Mesendoderm (in vitro differentiated cells): ENCODE results near the gene GPR153.

Experiments used
- DNase-seq: peaks from one replicate; pipeline ENCODE4 v3.0.0; 2013
- H2AK5ac ChIP-seq: 2 replicates; pipeline ENCODE4 v1.6.1; 2013; ENCODE audit warnings: low read length, inconsistent platforms
- H2BK120ac ChIP-seq: 2 replicates; pipeline ENCODE4 v1.6.1; 2013; ENCODE audit warnings: low read depth, mild to moderate bottlenecking, low read length, moderate library complexity, mixed read lengths
- H2BK15ac ChIP-seq: replicated peaks from 2 replicates; pipeline ENCODE4 v1.6.1; 2013; ENCODE audit warnings: low read depth, mild to moderate bottlenecking, moderate library complexity
- H2BK5ac ChIP-seq: 2 replicates; pipeline ENCODE4 v1.6.1; 2013; ENCODE audit warnings: low read length, inconsistent platforms
- H3K18ac ChIP-seq: 2 replicates; pipeline ENCODE4 v1.6.1; 2013; ENCODE audit warnings: mild to moderate bottlenecking, low read length, mixed read lengths
- H3K23ac ChIP-seq: one replicate; pipeline ENCODE4 v1.6.1; 2013; ENCODE audit warnings: low read length
- H3K27ac ChIP-seq: 2 replicates; pipeline ENCODE4 v1.5.1; 2013; ENCODE audit warnings: low read depth, mild to moderate bottlenecking, inconsistent platforms, low read length, moderate library complexity
- H3K27me3 ChIP-seq: 2 replicates; pipeline ENCODE4 v1.6.1; 2013; ENCODE audit warnings: low read length, control low read depth, mild to moderate bottlenecking, inconsistent platforms; ENCODE audit not compliant: insufficient read depth, poor library complexity
- H3K36me3 ChIP-seq: 2 replicates; pipeline ENCODE4 v1.6.1; 2013; ENCODE audit warnings: low read length, inconsistent platforms; ENCODE audit not compliant: control insufficient read depth, insufficient read depth
- H3K4ac ChIP-seq: one replicate; pipeline ENCODE4 v1.6.1; 2013; ENCODE audit warnings: low read depth, mild to moderate bottlenecking, low read length, moderate library complexity
- H3K4me1 ChIP-seq: 2 replicates; pipeline ENCODE4 v1.6.1; 2013; ENCODE audit warnings: low read depth, low read length, inconsistent platforms; ENCODE audit not compliant: control insufficient read depth
- H3K4me2 ChIP-seq: 2 replicates; pipeline ENCODE4 v1.6.1; 2013; ENCODE audit warnings: low read length
- H3K4me3 ChIP-seq: 2 replicates; pipeline ENCODE4 v1.5.1; 2013; ENCODE audit warnings: mild to moderate bottlenecking, low read length
- H3K56ac ChIP-seq: one replicate; pipeline ENCODE4 v1.6.1; 2013; ENCODE audit warnings: low read length
- H3K79me1 ChIP-seq: 2 replicates; pipeline ENCODE4 v1.6.1; 2013; ENCODE audit warnings: low read length, inconsistent platforms
- H3K79me2 ChIP-seq: 2 replicates; pipeline ENCODE4 v1.6.1; 2013; ENCODE audit warnings: mild to moderate bottlenecking, low read length; ENCODE audit not compliant: control insufficient read depth, insufficient read depth
- H3K9ac ChIP-seq: 2 replicates; pipeline ENCODE4 v1.6.1; 2013; ENCODE audit warnings: low read length, inconsistent platforms
- H4K5ac ChIP-seq: one replicate; pipeline ENCODE4 v1.6.1; 2013; ENCODE audit warnings: low read length
- H4K8ac ChIP-seq: one replicate; pipeline ENCODE4 v1.6.1; 2013; ENCODE audit warnings: low read depth, mild to moderate bottlenecking, control low read depth, low read length, moderate library complexity
- WGBS: extraction: QIAGEN DNeasy Blood & Tissue Kit; methylation state at CpG from one replicate; pipeline ENCODE4 v1.1.7; 2013; ENCODE audit warnings: low lambda C conversion rate, missing lambda C conversion rate; ENCODE audit not compliant: insufficient coverage; ENCODE audit errors: extremely low coverage; 5-methylcytosine and 5-hydroxymethylcytosine counted together

GPR153 gene

GRCh38 chr1:6274622-6275139 is 13.8 kb upstream of the GPR153 start:
- H3K4me3 ChIP-seq: no peak overlapping the region
- no peak overlapping the region for H2AK5ac ChIP-seq
- H2BK5ac ChIP-seq: no peak overlapping the region
- H3K4me1 ChIP-seq: peaks cover 2% of the 10 kb centered on the region
- no peak overlapping the region for H3K9ac ChIP-seq
- no peak overlapping the region for H3K23ac ChIP-seq
- H2BK120ac ChIP-seq: no peak overlapping the region
- H3K27me3 ChIP-seq: no peaks in the 10 kb centered on the region
- H3K56ac ChIP-seq: no peak overlapping the region
- no peak overlapping the region for H3K18ac ChIP-seq
- WGBS: no CpG with 5 or more reads among the region's 16 CpGs
- no peak overlapping the region for H4K5ac ChIP-seq
- peaks cover 2% of the 10 kb centered on the region for H3K36me3 ChIP-seq
- no peaks in the 10 kb centered on the region for H3K79me1 ChIP-seq
- H3K79me2 ChIP-seq: no peaks in the 10 kb centered on the region
- DNase-seq: no peak
- H2BK15ac ChIP-seq: no peak overlapping the region
- H4K8ac ChIP-seq: no peak overlapping the region
- H3K27ac ChIP-seq: no peak overlapping the region
- no peak overlapping the region for H3K4ac ChIP-seq
- no peak overlapping the region for H3K4me2 ChIP-seq

GRCh38 chr1:6274102-6274501 is 13.2 kb upstream of the GPR153 start:
- H4K8ac ChIP-seq: no peak overlapping the region
- H3K4ac ChIP-seq: no peak overlapping the region
- H3K79me1 ChIP-seq: no peaks in the 10 kb centered on the region
- no peak overlapping the region for H2BK120ac ChIP-seq
- no peak overlapping the region for H2BK5ac ChIP-seq
- no peak overlapping the region for H2AK5ac ChIP-seq
- no peak overlapping the region for H3K4me3 ChIP-seq
- H3K27me3 ChIP-seq: no peaks in the 10 kb centered on the region
- no peak overlapping the region for H3K23ac ChIP-seq
- peaks cover 2% of the 10 kb centered on the region for H3K4me1 ChIP-seq
- H3K27ac ChIP-seq: no peak overlapping the region
- H3K36me3 ChIP-seq: peaks cover 2% of the 10 kb centered on the region
- WGBS: no CpG with 5 or more reads among the region's 11 CpGs
- no peak overlapping the region for H3K9ac ChIP-seq
- no peak overlapping the region for H2BK15ac ChIP-seq
- H3K79me2 ChIP-seq: no peaks in the 10 kb centered on the region
- peak overlapping the region; percentile 15 for H3K56ac ChIP-seq
- DNase-seq: no peak
- H3K18ac ChIP-seq: no peak overlapping the region
- H3K4me2 ChIP-seq: no peak overlapping the region
- H4K5ac ChIP-seq: no peak overlapping the region

- Histone ChIP-seq H2BK15ac (no peak overlapping the region), H4K5ac (no peak overlapping the region), H3K4ac (no peak overlapping the region), H3K4me1 (peaks cover 2% of the 10 kb centered on the region), H3K36me3 (peaks cover 2% of the 10 kb centered on the region), H3K27me3 (no peaks in the 10 kb centered on the region), H2AK5ac (no peak overlapping the region), H3K56ac (no peak overlapping the region), H2BK120ac (no peak overlapping the region), H3K4me2 (no peak overlapping the region), H3K4me3 (no peak overlapping the region), H3K79me1 (no peaks in the 10 kb centered on the region), H3K18ac (no peak overlapping the region), H3K23ac (no peak overlapping the region), H3K9ac (no peak overlapping the region), H4K8ac (no peak overlapping the region), H3K79me2 (no peaks in the 10 kb centered on the region), H2BK5ac (no peak overlapping the region), H3K27ac (no peak overlapping the region)
- WGBS: no CpG with 5 or more reads among the region's 19 CpGs
- DNase-seq: peak; percentile 88
Measured at GRCh38 chr1:6273380-6273891, 12.5 kb upstream of the GPR153 start.

- H3K79me2 ChIP-seq: no peaks in the 10 kb centered on the region
- no peak overlapping the region for H3K23ac ChIP-seq
- H3K4me1 ChIP-seq: peaks cover 2% of the 10 kb centered on the region
- no peaks in the 10 kb centered on the region for H3K79me1 ChIP-seq
- H3K36me3 ChIP-seq: peaks cover 2% of the 10 kb centered on the region
- no peak overlapping the region for H3K56ac ChIP-seq
- no peak overlapping the region for H2AK5ac ChIP-seq
- peak; percentile 45 for DNase-seq
- H2BK15ac ChIP-seq: no peak overlapping the region
- H4K8ac ChIP-seq: no peak overlapping the region
- H3K4me2 ChIP-seq: no peak overlapping the region
- WGBS: no CpG with 5 or more reads among the region's 6 CpGs
- H2BK120ac ChIP-seq: no peak overlapping the region
- H3K4me3 ChIP-seq: no peak overlapping the region
- H3K9ac ChIP-seq: no peak overlapping the region
- no peaks in the 10 kb centered on the region for H3K27me3 ChIP-seq
- H3K4ac ChIP-seq: no peak overlapping the region
- no peak overlapping the region for H3K27ac ChIP-seq
- no peak overlapping the region for H2BK5ac ChIP-seq
- no peak overlapping the region for H3K18ac ChIP-seq
- H4K5ac ChIP-seq: no peak overlapping the region
Measured at GRCh38 chr1:6272868-6273267, 12.0 kb upstream of the GPR153 start.

- DNase-seq: no peak
- no peak overlapping the region for H3K23ac ChIP-seq
- H3K4me2 ChIP-seq: no peak overlapping the region
- H3K4me3 ChIP-seq: no peak overlapping the region
- no peaks in the 10 kb centered on the region for H3K79me2 ChIP-seq
- H4K8ac ChIP-seq: no peak overlapping the region
- H2AK5ac ChIP-seq: no peak overlapping the region
- no peaks in the 10 kb centered on the region for H3K27me3 ChIP-seq
- no peak overlapping the region for H2BK120ac ChIP-seq
- H4K5ac ChIP-seq: no peak overlapping the region
- no peak overlapping the region for H2BK5ac ChIP-seq
- WGBS: no CpG with 5 or more reads among the region's 9 CpGs
- H3K27ac ChIP-seq: no peak overlapping the region
- H3K9ac ChIP-seq: no peak overlapping the region
- H2BK15ac ChIP-seq: no peak overlapping the region
- H3K18ac ChIP-seq: no peak overlapping the region
- H3K56ac ChIP-seq: no peak overlapping the region
- H3K4ac ChIP-seq: no peak overlapping the region
- H3K36me3 ChIP-seq: peaks cover 2% of the 10 kb centered on the region
- no peaks in the 10 kb centered on the region for H3K79me1 ChIP-seq
- H3K4me1 ChIP-seq: peaks cover 2% of the 10 kb centered on the region
Measured at GRCh38 chr1:6272452-6272851, 11.6 kb upstream of the GPR153 start.

- no peak overlapping the region for H3K56ac ChIP-seq
- no peak overlapping the region for H3K4ac ChIP-seq
- H3K27me3 ChIP-seq: no peaks in the 10 kb centered on the region
- H3K4me1 ChIP-seq: peaks cover 2% of the 10 kb centered on the region
- WGBS: no CpG with 5 or more reads among the region's 12 CpGs
- H2AK5ac ChIP-seq: no peak overlapping the region
- DNase-seq: no peak
- H3K36me3 ChIP-seq: peaks cover 2% of the 10 kb centered on the region
- H4K5ac ChIP-seq: no peak overlapping the region
- H3K23ac ChIP-seq: no peak overlapping the region
- no peak overlapping the region for H2BK15ac ChIP-seq
- H3K79me2 ChIP-seq: no peaks in the 10 kb centered on the region
- H3K79me1 ChIP-seq: no peaks in the 10 kb centered on the region
- H3K4me3 ChIP-seq: no peak overlapping the region
- H2BK120ac ChIP-seq: no peak overlapping the region
- no peak overlapping the region for H4K8ac ChIP-seq
- H3K9ac ChIP-seq: no peak overlapping the region
- H3K27ac ChIP-seq: no peak overlapping the region
- no peak overlapping the region for H3K18ac ChIP-seq
- H2BK5ac ChIP-seq: no peak overlapping the region
- no peak overlapping the region for H3K4me2 ChIP-seq
Measured at GRCh38 chr1:6271554-6271953, 10.7 kb upstream of the GPR153 start.
